GM21381 (cell line): ENCODE results near the gene SPTLC1.
"Not testable (repeated sequence)": the region's sequence is repeated elsewhere in the genome, so short reads cannot be mapped to it uniquely, and the experiment has no call there.

Source experiments
- ATAC-seq: cut with Tn5 transposase; IDR thresholded peaks from one replicate; pipeline ENCODE4 v1.9.1; 2021; ENCODE audit warnings: mild to moderate bottlenecking, moderate library complexity; ENCODE audit not compliant: unreplicated experiment

SPTLC1 gene

GRCh38 chr9:92141144-92142129 lies 26.2 kb upstream of the SPTLC1 start:
- no peak for ATAC-seq

- no peak for ATAC-seq
These were observed 25.5 kb upstream of the SPTLC1 start for GRCh38 chr9:92140754-92141143.

GRCh38 chr9:92140074-92140753 lies 25.0 kb upstream of the SPTLC1 start:
- ATAC-seq: no peak

- ATAC-seq: not testable (repeated sequence)
These were observed 23.8 kb upstream of the SPTLC1 start for GRCh38 chr9:92138960-92139540.

- ATAC-seq: no peak
These were observed 23.1 kb upstream of the SPTLC1 start for GRCh38 chr9:92138157-92138959.

GRCh38 chr9:92136184-92136858 lies 21.1 kb upstream of the SPTLC1 start:
- no peak for ATAC-seq

- ATAC-seq: no peak
These were observed 20.4 kb upstream of the SPTLC1 start for GRCh38 chr9:92135576-92135975.

- ATAC-seq: no peak
These were observed 18.9 kb upstream of the SPTLC1 start for GRCh38 chr9:92133949-92134604.

GRCh38 chr9:92132913-92133312 lies 17.7 kb upstream of the SPTLC1 start:
- ATAC-seq: not testable (repeated sequence)

GRCh38 chr9:92132501-92132900 lies 17.3 kb upstream of the SPTLC1 start:
- ATAC-seq: no peak

- no peak for ATAC-seq
These were observed 7.6 kb upstream of the SPTLC1 start for GRCh38 chr9:92122800-92123199.

- no peak for ATAC-seq
These were observed 6.8 kb upstream of the SPTLC1 start for GRCh38 chr9:92122061-92122460.

GRCh38 chr9:92121265-92121664 lies 6.1 kb upstream of the SPTLC1 start:
- no peak for ATAC-seq

GRCh38 chr9:92120138-92120537 lies 4.9 kb upstream of the SPTLC1 start:
- ATAC-seq: no peak

GRCh38 chr9:92119586-92119985 lies 4.4 kb upstream of the SPTLC1 start:
- no peak for ATAC-seq

GRCh38 chr9:92108122-92108521 lies 7.1 kb downstream of the SPTLC1 start:
- no peak for ATAC-seq

GRCh38 chr9:92105446-92106225 lies 9.6 kb downstream of the SPTLC1 start:
- not testable (repeated sequence) for ATAC-seq

- not testable (repeated sequence) for ATAC-seq
These were observed 11.6 kb downstream of the SPTLC1 start for GRCh38 chr9:92103601-92104000.
